ENCODE data around the gene JAG2.

The JAG2 gene

GRCh38 chr14:105091054-105091516 lies 77.5 kb downstream of the JAG2 start:
- no peak for DNase-seq (ENCODE audit: low read depth)
